Cardiac fibroblast (primary cell): ENCODE data around the gene LRBA.

Source experiments
- DNase-seq, 2 donors: peaks; one replicate each; pipeline versions ENCODE4 v3.0.0 to v3.0.0-alpha.2; 2010; ENCODE audit warnings: low read depth in 2 of 2
- H3K4me3 ChIP-seq, 2 donors: replicated peaks in 1 of 2; 1 replicate in 1 of 2; 2 replicates in 1 of 2; pipeline ENCODE4 v1.5.1; 2011; ENCODE audit warnings: low read depth in 2 of 2, low read length in 2 of 2, mild to moderate bottlenecking in 2 of 2, moderate library complexity in 1 of 2
- TF ChIP-seq, protein P1 (sequence below): IDR thresholded peaks from one replicate; pipeline ENCODE4 v1.5.1; 2011; ENCODE audit warnings: low read depth, mild to moderate bottlenecking, low read length, inconsistent platforms

The LRBA gene

DNA sequence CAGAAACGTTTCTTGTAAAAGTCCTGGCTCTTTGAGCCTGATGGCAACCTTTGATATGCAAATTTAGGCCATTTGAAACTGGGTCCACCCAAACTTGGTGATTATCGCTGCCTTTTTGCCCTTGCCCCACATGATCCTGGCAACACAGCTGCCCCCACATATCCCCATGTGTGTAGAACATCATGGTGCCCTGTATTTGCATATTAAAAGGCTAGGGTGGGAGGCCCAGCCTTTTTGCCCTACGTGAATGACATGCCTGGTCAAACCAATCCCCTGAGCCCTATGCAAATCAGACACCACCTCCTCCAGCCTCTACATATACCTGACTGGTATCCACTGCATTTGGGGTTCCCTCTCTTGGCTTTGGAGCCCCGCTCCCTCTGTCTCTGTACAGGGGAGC lies 230.8 kb downstream of the LRBA start:
- DNase-seq, result no peak
- TF ChIP-seq, protein P1, sequence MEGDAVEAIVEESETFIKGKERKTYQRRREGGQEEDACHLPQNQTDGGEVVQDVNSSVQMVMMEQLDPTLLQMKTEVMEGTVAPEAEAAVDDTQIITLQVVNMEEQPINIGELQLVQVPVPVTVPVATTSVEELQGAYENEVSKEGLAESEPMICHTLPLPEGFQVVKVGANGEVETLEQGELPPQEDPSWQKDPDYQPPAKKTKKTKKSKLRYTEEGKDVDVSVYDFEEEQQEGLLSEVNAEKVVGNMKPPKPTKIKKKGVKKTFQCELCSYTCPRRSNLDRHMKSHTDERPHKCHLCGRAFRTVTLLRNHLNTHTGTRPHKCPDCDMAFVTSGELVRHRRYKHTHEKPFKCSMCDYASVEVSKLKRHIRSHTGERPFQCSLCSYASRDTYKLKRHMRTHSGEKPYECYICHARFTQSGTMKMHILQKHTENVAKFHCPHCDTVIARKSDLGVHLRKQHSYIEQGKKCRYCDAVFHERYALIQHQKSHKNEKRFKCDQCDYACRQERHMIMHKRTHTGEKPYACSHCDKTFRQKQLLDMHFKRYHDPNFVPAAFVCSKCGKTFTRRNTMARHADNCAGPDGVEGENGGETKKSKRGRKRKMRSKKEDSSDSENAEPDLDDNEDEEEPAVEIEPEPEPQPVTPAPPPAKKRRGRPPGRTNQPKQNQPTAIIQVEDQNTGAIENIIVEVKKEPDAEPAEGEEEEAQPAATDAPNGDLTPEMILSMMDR, result no peak
- H3K4me3 ChIP-seq, result no peak overlapping the region

DNA sequence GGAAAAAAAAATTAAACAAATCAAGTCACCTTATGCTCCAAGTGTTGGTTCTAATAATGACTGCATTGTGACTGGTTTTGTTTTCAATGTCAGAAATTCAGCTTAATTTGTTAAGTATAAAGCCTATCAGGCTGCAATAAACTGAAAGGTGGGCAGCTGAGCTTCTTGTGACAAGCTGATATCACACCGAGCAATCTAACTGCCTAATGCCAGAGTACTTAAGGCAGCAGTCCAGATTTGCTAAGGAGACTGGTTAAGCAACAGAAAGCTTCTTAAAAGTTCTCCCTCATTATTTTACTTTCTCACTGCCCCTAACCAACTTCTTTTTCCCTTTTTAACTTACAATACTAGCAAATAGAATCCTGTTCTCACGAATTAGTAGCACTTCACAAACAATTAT lies 232.2 kb downstream of the LRBA start:
- DNase-seq, result peak in 1 of 2 donors; percentile 21
- H3K4me3 ChIP-seq, result no peak overlapping the region
- TF ChIP-seq, protein P1, result no peak

DNA sequence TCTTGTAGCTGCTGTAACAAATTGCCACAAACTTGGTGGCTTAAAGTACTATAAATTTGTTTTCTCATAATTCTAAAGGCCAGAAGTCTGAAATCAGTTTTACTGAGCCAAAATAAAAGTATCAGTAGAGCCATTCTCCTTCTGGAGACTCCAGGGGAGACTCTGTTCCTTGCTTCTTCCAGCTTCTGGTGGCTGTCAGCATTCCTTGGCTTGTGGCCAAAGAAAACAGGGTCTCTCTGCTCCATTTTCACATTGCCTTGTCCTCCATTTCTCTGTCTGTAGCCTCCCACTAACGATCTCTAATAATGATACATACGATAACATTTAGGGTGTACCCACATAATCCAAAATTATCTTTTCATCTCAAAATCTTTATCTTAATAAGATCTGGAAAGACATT lies 232.8 kb downstream of the LRBA start:
- DNase-seq, result peak; percentile 24 to 27
- TF ChIP-seq, protein P1, result no peak
- H3K4me3 ChIP-seq, result no peak overlapping the region

DNA sequence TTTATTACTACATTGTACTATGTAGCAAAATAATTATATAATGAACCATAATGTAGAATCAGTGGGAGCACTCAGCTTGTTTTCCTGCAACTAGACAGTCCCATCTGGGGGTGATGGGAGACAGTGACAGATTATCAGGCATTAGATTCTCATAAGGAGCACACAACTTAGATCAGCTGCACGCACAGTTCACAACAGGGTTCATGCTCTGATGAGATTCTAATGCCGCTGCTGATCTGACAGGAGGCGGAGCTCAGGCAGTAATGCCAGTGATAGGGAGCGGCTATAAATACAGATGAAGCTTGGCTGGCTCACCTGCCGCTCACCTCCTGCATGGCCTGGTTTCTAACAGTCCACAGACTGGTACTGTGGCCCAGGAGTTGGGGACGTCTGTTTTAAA lies 233.9 kb downstream of the LRBA start:
- DNase-seq, result no peak
- H3K4me3 ChIP-seq, result no peak overlapping the region
- TF ChIP-seq, protein P1, result no peak

DNA sequence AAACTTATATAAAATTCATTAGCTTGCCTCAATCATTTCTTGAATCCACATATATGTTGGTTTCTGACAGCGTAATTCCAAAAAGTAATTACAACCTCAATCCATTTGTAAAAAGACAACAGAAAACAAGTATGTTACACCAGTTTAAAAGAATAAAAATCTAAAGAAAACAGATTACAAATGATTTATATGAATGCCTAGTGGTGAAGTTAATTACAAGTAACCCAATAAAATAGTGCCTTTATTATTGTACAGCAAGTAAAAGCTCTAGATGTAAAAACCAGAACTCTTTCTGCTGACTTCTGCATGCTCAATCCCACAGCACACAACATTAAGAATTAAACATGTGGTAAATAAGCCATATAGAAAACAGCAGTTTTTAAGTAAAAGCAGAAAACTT lies 235.4 kb downstream of the LRBA start:
- no peak for DNase-seq
- TF ChIP-seq, protein P1, result no peak
- H3K4me3 ChIP-seq, result no peak overlapping the region

DNA sequence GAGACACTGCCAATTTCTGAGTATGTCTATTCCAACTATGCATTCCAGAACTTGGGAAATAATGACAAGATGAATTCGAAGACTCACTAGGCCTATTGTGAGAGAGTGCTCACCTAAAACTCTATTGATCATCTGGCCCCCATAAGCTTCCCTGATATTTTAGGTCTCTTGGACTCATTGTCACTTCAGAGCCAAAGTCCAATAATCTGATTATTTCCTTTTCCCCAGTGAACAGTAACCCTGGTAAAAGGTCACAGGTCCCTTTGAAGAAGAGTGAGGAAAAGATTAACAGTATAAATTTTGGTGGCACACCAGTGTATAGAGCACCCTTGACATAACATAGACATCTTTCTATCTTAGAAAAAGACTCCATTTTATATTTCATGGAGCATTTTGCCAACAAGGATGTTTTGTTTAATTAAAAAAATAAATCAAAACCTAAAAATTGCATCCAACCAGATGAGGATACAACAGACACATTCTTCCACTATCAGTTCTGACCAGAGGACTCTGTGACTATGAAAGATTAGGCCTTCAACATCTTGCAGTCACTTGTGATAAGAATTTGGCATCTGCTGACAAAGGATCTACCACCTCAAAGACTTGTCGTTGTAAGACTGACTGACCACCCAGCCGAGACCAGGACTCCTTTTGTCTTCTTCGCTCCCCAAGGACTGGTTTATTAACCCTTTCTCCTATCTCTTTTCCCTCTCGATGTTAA lies 241.2 kb downstream of the LRBA start:
- no peak for DNase-seq
- TF ChIP-seq, protein P1, result no peak
- H3K4me3 ChIP-seq, result no peak overlapping the region

DNA sequence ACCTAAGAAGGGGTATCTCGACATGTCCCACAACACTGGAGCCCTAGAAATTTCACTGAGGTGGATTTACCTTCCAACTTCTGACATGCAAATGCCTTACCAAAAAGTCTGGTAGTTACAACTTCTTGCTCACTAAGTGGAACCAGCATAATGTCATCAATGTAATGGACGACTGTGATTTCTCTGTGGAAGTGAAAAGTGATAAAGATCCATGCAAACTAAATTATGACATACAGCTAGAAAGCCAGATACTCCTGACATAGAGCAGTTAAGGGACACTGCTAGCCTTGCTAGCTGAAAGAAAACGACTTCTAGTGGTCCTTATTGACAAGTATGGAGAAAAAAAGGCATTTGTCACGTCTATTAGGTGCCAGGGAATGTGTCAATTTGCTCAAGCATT lies 242.1 kb downstream of the LRBA start:
- DNase-seq, result no peak
- TF ChIP-seq, protein P1, result no peak
- no peak overlapping the region for H3K4me3 ChIP-seq
